ENCODE data around the gene PPP1R14B.

Gene PPP1R14B

GRCh38 chr11:64220271-64220670 is 26.5 kb downstream of the PPP1R14B start:
- TF ChIP-seq POLR2A (IDR thresholded peaks at IDR 0.05; ENCODE audit: low read depth, low read length), result no peak
- no peak for DNase-seq (ENCODE audit: insufficient read length, low spot score)
- no peak for FAIRE-seq

DNA sequence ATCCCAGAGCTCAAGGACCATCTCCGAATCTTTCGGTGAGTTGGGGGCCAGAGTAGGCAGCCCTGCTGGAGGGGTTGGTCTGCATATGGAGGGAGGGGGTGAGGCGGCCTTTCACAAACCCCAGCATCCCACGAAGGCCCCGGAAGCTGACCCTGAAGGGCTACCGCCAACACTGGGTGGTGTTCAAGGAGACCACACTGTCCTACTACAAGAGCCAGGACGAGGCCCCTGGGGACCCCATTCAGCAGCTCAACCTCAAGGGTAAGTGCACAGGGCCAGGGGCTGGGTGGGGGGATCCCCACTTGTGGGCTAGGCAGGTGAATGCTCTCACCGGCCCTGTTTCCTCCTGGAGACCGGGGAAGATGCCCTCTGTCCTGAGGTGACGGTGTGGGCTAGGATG is 27.0 kb downstream of the PPP1R14B start:
- FAIRE-seq, result no peak
- DNase-seq (ENCODE audit: insufficient read length, low spot score), result no peak
- TF ChIP-seq POLR2A (IDR thresholded peaks at IDR 0.05; ENCODE audit: low read depth, low read length), result no peak

- TF ChIP-seq POLR2A (IDR thresholded peaks at IDR 0.05; ENCODE audit: low read depth, low read length), result no peak
Observed at GRCh38 chr11:64219354-64219684, 27.4 kb downstream of the PPP1R14B start.

DNA sequence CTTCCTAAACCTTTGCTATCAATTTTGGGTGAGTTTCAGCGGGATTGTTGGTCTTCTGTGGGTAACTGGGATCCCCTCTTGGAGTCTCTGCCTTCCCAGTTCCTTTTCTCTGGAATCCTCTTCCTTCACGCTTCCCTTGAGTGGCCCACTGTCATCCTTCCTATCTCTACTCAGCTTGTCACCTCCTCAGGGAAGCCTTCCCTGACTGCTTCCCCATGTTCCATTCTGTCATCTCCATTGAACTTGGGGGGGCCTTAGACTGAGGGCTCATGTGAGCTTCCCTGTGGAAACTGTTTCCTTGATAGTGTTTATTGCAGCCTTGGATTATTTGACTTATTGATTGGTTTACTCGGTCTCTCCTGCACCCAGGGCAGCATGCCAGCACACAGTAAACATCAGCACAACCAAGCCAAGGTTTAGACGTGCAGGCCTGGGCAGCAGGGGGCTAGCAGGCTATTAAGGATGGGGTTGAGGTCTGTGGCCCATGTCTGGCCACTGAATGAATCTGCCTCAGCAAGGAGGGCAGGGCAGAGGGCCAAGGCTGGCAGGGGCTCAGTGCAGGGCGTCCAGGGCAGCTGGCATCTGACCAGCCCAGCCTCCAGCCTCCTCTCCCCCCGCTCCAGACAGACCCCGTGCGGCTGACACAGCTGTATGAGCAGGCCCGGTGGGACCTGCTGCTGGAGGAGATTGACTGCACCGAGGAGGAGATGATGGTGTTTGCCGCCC is 28.0 kb downstream of the PPP1R14B start:
- no peak for FAIRE-seq
- no peak for TF ChIP-seq POLR2A (IDR thresholded peaks at IDR 0.05; ENCODE audit: low read depth, low read length)

More at GRCh38 chr11:64219354-64219684, 27.4 kb downstream of the PPP1R14B start:
- DNase-seq (ENCODE audit: insufficient read length, low spot score) (no peak), FAIRE-seq (no peak)

GRCh38 chr11:64216879-64217278 is 29.9 kb downstream of the PPP1R14B start:
- no peak for TF ChIP-seq POLR2A (IDR thresholded peaks at IDR 0.05; ENCODE audit: low read depth, low read length)
- DNase-seq (ENCODE audit: insufficient read length, low spot score) (no peak), FAIRE-seq (no peak)

More for the DNA sequence above, 28.0 kb downstream of the PPP1R14B start:
- no peak for DNase-seq (ENCODE audit: insufficient read length, low spot score)

DNA sequence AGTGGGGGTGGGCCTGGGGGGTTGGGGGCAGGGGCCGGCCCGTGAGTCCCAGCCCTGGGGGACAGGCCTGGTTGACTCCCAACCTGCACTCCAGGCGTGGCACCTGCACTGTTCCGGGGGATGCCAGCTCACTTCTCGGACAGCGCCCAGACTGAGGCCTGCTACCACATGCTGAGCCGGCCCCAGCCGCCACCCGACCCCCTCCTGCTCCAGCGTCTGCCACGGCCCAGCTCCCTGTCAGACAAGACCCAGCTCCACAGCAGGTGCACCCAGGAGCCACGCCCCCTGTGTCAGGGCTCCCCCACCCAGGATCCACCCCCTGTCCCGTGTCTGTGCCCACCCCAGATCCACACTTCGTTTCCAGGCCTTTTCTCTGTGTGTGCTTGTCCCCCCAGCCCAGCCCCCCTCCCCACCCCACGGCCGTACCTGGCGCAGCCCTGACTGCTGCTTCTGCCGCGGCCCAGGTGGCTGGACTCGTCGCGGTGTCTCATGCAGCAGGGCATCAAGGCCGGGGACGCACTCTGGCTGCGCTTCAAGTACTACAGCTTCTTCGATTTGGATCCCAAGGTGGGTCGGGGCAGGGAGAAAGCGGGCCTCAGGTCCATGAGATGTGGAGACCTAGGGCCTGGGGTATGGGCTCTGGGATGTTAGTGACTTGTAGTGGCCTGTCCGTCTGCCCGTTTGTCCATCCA is 35.4 kb downstream of the PPP1R14B start:
- no peak for TF ChIP-seq POLR2A (IDR thresholded peaks at IDR 0.05; ENCODE audit: low read depth, low read length)
- FAIRE-seq (no peak), DNase-seq (ENCODE audit: insufficient read length, low spot score) (no peak)

- FAIRE-seq, result no peak
- no peak for DNase-seq (ENCODE audit: insufficient read length, low spot score)
- no peak for TF ChIP-seq POLR2A (IDR thresholded peaks at IDR 0.05; ENCODE audit: low read depth, low read length)
Observed at GRCh38 chr11:64210301-64211020, 36.3 kb downstream of the PPP1R14B start.

DNA sequence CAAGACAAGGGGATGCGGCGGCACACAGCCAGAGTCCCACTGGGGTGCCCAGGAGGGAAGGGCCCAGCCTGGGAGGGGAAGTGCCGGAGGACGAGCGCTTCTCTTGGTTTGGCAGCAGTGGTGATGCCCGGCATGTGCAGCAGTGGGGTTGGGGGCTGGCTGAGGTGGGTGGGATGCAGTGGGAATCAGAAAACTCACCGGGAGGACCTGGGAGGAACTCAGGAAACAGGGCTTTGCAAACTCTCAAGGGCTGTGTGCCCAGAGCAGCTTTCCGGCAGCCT is 37.2 kb downstream of the PPP1R14B start:
- no peak for TF ChIP-seq POLR2A (IDR thresholded peaks at IDR 0.05; ENCODE audit: low read depth, low read length)
- FAIRE-seq (no peak), DNase-seq (ENCODE audit: insufficient read length, low spot score) (no peak)

DNA sequence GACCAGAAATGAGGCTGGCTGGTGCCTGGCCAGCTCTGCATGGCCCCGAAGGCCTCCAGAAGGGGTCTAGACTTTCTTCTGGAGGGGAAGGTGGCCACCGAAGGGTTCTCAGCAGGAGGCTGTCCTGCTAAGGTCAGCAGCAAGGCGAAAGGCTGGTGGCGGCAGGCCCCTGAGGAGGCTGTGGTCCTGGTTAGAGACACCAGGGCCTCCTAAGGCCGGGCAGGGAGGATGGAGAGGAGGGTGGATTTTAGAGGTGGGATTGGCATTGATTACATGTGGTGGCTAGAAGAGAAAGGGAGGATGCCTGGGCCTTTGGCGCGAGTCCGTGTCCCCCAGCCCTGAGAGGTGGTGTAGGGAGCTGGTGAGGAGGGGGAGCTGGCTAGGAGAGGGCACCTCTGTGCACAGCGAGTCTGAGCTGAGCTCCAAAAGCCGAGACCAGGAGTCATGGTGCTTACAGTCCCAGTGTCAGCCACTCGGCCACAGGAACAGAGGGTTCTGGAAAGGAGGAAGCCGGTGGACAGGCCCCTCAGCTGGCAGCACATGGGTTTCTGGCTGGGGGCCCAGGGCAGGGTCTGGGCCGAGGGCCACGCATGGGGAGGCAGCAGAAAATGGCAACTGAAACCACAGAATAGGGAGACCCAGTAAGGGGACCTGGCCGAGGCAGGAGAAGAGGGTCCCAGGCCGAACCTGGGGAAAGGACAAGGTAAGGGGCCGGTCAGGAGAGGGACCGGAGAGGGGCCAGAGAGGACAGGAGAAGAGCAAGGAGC is 37.8 kb downstream of the PPP1R14B start:
- DNase-seq (ENCODE audit: insufficient read length, low spot score), result no peak
- FAIRE-seq, result no peak
- TF ChIP-seq POLR2A (IDR thresholded peaks at IDR 0.05; ENCODE audit: low read depth, low read length), result no peak

DNA sequence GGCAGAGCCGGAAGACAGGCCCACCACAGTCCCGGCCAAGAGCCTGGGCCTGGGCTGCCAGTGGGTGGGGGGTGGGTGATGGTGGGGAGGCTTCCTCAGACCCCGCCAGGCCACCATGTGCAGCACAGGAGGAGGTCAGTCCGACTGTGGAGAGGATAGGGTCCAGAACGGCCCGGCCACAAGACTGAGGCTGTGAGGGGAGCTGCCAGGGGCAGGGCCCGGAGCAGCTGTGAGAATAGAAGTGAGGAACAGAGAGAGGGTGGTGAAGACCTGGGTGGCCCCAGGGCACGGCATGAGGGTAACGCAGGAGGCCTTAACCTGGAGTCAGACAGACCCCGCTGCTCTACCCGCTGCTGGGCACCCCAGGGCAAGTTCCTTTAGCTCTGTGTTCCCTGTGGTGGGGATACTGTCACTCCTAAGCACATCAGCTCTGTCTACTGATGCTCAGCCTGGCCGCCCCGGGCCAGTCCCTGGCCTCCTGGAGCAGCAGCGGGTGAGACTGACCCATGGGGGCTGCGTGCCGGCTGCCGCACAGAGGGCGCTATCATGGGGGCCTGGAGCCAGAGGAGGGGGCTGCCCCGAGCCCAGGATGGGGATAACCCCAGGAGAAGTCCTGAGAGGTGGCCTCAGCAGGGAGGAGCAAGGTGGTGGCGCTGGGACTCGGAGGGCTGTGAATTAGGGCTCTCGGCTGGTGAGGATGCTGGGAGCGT is 38.5 kb downstream of the PPP1R14B start:
- DNase-seq (ENCODE audit: insufficient read length, low spot score), result no peak
- FAIRE-seq, result no peak
- TF ChIP-seq POLR2A (IDR thresholded peaks at IDR 0.05; ENCODE audit: low read depth, low read length), result no peak

DNA sequence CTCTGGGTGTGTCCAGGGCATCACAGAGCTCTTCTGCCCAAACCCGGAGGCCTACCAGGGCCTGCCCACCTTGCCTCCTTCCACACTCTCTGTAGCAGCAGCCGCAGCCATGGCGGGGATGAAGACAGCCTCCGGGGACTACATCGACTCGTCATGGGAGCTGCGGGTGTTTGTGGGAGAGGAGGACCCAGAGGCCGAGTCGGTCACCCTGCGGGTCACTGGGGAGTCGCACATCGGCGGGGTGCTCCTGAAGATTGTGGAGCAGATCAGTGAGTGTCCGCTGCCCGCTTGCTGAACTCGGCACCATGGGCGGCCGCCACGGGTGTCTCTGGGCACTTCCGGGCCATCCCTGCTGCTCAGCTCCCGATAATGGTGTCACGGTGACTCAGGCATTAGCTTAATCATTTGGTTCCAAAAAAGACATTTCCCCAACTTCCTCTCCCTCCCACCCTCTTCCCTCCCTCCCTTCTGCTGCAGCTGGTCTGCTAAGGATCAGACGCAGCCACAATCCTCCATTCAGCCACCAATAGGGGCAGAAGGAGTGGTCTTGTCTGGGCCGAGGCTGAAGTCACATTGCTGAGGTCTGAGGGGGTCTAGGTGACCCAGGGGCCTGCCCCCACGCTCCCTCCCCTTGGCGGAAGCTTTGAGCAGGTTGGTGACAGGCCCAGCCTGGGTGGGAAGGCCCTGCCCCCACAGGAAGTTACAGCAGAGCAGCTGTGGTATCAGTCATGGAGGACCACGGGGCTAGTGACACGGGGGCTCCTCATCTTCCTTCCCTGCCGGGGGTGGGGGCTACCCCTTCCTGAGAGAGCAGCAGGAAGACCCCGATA is 39.3 kb downstream of the PPP1R14B start:
- DNase-seq (ENCODE audit: insufficient read length, low spot score), result peak; percentile 72
- TF ChIP-seq POLR2A (IDR thresholded peaks at IDR 0.05; ENCODE audit: low read depth, low read length), result peak; percentile 20; the same call in 1 of the 2 replicates
- FAIRE-seq, result no peak

DNA sequence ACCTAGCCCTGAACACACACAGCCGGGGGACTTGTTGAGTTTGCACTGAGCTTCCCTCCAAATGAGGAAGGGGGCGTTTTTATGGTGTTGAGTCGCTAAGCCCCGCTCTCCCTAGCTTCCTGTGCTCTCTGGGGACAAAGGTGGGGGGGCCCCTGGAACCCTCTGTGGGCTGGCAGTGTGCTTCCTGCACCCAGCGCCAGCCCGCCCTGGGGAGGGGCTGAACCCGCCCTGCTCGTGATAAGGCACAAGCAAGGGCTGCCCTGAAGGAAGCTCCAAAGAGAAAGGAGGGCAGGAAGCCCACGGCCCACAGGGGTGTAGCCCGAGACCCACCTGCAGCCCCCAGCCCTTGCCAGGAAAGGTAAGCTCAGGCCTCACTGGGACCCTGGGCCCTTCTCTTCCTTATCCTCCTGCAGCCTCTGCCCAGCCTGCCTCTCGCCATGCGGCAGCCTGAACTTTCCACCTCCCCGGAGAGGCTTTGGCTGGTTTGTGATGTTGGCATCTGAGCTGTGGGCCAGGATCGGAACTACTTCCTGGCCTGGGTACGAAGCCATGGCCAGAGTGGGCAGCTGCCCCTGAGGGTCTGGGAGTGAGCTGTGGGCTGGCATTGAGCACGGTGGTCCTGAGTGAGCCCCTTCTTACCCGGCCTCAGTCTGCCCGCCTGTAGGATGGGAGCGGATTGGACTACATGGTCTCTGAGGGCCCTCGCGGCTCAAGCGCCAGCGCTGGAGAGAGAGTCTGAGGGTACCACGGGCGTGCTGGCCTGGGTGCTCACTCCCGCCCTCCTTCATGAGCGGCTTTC is 40.1 kb downstream of the PPP1R14B start, which contains the start of gene FERMT3:
Gene FERMT3, plus strand, starts transcription at position 265 of the 799 bp plus-strand sequence. CDS start 644 bp downstream, outside the sequence.
- FAIRE-seq, result no peak

More for the DNA sequence above, 40.1 kb downstream of the PPP1R14B start, which contains the start of gene FERMT3:
- no peak for TF ChIP-seq POLR2A (IDR thresholded peaks at IDR 0.05; ENCODE audit: low read depth, low read length)
- no peak for DNase-seq (ENCODE audit: insufficient read length, low spot score)
